HG02571 (cell line): Measurements from ENCODE around the gene HTRA3.

Source experiments
- ATAC-seq: cut with Tn5 transposase; IDR thresholded peaks from one replicate; pipeline ENCODE4 v1.9.1; 2021; ENCODE audit warnings: mild to moderate bottlenecking, moderate library complexity; ENCODE audit not compliant: unreplicated experiment

The HTRA3 gene

DNA sequence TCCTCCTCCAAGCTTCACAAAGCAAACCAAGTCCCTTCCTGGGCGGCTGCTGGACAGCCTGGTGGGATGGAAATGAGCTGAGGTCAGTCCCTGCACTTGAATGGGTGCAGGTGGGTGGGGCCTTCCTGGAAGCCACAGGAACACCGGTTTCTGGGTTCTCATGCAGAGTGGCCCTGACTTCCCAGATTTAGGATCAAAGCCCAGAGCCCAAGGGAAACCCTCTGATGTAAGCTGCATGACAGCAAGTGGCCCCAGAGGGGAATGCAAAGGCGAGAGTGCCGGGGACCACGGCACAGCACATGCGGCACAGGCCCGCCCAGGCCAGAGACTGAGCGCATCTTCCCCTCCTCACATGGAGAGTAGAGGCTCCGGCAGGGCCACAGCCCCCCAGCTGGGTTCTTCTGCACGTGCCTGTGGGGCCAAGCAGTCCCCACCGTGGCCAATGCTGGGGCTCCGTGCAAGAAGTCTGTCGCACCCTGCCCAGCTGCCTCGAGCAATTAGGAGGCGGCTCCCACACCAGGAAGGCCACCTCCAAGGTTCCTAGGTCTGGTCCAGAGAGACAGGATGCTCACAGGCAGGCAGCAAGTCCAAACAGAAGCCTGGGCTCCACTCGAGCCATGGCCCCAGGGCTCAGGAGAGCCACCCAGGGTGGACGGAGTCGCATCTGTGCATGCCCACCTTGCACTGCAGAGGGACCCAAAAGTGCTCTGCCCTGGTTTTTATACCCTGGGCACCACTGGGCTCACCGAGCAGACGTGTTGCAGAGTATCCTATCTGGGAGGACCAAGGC lies 83.0 kb downstream of the HTRA3 start:
- ATAC-seq: no peak

DNA sequence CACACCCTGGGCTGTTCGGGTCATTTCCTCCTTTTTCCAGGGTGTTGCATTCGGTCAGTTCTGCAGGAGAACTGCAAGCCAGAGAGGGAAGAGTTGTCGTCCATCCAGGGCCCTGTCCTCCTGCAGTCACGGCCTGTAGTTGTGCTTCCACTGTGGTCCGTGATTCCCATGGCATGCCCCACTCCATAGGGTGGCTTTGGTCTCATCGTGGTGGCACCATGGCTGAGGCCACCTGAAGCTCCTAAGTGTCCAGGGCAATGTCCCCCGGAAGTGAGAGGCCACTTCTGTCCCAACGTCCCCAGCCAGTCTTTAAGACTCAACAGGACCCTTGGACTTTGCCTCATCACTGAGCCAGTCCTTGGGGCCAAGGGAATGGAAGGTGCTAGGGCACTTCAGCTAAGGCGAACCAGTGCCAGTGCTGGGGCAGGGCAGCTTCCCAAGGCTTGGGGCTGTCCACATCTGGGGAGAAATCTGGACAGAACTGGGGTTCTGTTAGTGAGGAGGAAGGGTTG lies 83.7 kb downstream of the HTRA3 start:
- ATAC-seq: no peak

DNA sequence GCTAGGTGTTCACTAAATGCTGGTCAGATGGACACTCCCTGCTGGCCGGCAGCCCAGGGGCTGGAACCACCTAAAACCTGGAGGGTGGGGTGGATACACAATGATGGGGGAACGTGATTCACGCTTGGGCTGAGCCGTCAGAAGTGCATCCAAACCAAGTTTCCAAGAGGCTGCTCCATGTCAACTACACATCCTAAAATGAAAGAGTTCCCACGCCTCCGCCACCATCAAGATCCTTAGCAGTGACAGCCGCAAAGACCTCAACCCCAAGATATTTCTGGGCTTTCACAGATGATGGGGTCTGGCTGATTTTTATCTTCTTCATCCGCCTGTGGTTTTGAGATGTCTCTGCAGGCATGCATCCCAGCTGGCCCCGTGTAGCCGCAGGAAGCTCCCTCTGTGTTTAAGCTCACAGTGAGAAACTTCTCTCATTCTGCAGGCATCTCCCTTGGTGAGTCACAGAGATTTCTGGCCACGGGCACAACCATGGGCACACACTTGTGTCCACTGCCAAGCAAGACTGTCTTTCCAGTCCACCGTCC lies 84.4 kb downstream of the HTRA3 start:
- no peak for ATAC-seq

DNA sequence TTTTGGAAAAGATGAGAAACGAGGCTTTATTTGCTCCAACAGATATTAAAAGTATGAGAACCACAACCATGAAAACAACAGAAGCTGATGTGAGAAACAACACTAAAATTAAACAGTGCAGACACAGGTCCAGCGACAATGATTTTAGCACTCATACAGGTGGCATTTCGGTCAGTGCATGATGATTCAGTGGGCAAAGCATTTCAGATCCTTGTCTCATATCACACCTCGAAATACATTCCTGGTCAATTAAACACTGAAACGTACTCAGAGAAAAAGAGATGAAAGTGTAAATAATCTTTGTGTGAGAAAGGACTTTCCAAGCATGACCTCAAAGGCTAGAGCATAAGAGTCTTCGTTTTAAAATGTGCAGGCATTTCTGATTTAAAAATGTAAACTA lies 85.8 kb downstream of the HTRA3 start:
- no peak for ATAC-seq

DNA sequence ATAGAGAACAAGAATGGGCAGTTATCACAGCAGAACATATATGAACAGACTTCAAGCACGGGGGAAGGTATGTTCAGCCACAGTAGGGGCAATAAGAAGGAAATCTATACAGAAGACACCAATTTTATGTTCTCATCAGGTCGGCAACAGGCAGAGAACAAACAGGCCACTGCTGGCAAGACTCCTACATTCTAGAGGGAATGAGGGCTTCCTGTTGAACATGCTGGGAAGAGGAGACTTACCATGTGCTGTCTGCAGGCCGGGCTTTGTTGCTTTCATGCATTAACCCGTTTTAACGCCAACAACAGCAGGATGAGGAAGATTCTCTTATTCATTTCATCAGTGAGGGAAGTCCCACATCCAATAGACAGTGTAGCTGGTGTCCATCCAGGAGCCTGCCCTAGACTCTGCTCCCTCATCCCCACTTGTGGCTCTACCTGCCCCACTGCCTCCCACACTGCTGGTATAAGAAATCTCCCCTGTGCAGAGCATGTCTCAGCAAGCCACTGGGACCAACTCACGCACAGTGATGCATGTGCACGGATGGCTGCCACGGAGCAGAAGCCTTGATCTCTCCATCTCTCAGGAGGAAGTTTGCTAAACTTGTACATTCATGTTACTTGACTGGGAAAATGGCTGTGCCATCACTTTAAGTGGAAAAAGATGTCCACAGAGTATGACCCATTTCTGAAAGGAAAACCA lies 86.5 kb downstream of the HTRA3 start:
- no peak for ATAC-seq
